HEK293 (cell line): Measurements from ENCODE around the gene CELSR1.

ENCODE experiments used
- CTCF ChIA-PET: fragments of 350-600 bp; formaldehyde crosslinking; extraction: SDS; loops from one replicate; lab custom pipeline; 2021; ENCODE audit warnings: antibody characterized with exemption; lab: Yijun Ruan, JAX
- POLR2A ChIA-PET: fragments of 300-600 bp; formaldehyde crosslinking; extraction: SDS; loops from one replicate; lab custom pipeline; 2020; ENCODE audit warnings: antibody characterized with exemption, inconsistent platforms; lab: Yijun Ruan, JAX
- H3K27ac ChIP-seq: fragments of 200-500 bp; sonication (Bioruptor generic); 2 replicates; pipeline ENCODE4 v1.5.1; 2014; ENCODE audit warnings: low read depth, low read length, control low read depth, inconsistent platforms; ENCODE audit errors: extremely low read depth
- H3K36me3 ChIP-seq, 2 experiments: fragments of 200-500 bp in 1 of 2; sonication (Bioruptor generic) in 1 of 2; 1 replicate in 1 of 2; 2 replicates in 1 of 2; pipeline ENCODE4 v1.5.1; 2014 to 2017; ENCODE audit warnings: inconsistent platforms in 2 of 2, low read length in 2 of 2; ENCODE audit not compliant: control insufficient read depth in 2 of 2, insufficient read depth in 1 of 2
- H3K4me1 ChIP-seq: fragments of 200-500 bp; sonication (Bioruptor generic); 2 replicates; pipeline ENCODE4 v1.5.1; 2014; ENCODE audit warnings: mild to moderate bottlenecking, low read length, inconsistent platforms; ENCODE audit not compliant: control insufficient read depth, insufficient read depth
- H3K4me3 ChIP-seq: 2 replicates; pipeline ENCODE4 v1.5.1; 2011; ENCODE audit warnings: low read depth, mild to moderate bottlenecking, control low read depth, low read length, moderate library complexity
- H3K9me3 ChIP-seq: fragments of 200-500 bp; sonication (Bioruptor generic); 2 replicates; pipeline ENCODE4 v1.5.1; 2014; ENCODE audit warnings: low read depth, low read length, inconsistent platforms; ENCODE audit not compliant: control insufficient read depth, insufficient read depth
- EGR2 ChIP-seq: fragments of 450-650 bp; formaldehyde crosslinking; IDR thresholded peaks from 2 replicates; pipeline ENCODE4 v1.5.1; 2016; ENCODE audit warnings: low read depth, missing biosample characterization, missing genetic modification characterization
- FEZF1 ChIP-seq: fragments of 450-650 bp; formaldehyde crosslinking; IDR thresholded peaks from 2 replicates; pipeline ENCODE4 v1.5.1; 2016; ENCODE audit warnings: missing biosample characterization, missing genetic modification characterization
- GLI4 ChIP-seq: fragments of 450-650 bp; formaldehyde crosslinking; IDR thresholded peaks from 2 replicates; pipeline ENCODE4 v1.5.1; 2016; ENCODE audit warnings: missing biosample characterization, missing genetic modification characterization
- HIC1 ChIP-seq: fragments of 450-650 bp; formaldehyde crosslinking; IDR thresholded peaks from 2 replicates; pipeline ENCODE4 v1.5.1; 2016; ENCODE audit warnings: missing biosample characterization, missing genetic modification characterization
- KLF10 ChIP-seq: fragments of 450-650 bp; IDR thresholded peaks from 2 replicates; pipeline ENCODE4 v1.5.1; 2018; ENCODE audit warnings: missing biosample characterization, mild to moderate bottlenecking, missing genetic modification characterization
- KLF17 ChIP-seq: fragments of 450-650 bp; formaldehyde crosslinking; IDR thresholded peaks from 2 replicates; pipeline ENCODE4 v1.5.1; 2016; ENCODE audit warnings: missing biosample characterization, missing genetic modification characterization
- KLF8 ChIP-seq: fragments of 450-650 bp; formaldehyde crosslinking; IDR thresholded peaks from 2 replicates; pipeline ENCODE4 v1.5.1; 2016; ENCODE audit warnings: missing biosample characterization, missing genetic modification characterization
- MZF1 ChIP-seq: fragments of 450-650 bp; formaldehyde crosslinking; IDR thresholded peaks from 2 replicates; pipeline ENCODE4 v1.5.1; 2017; ENCODE audit warnings: missing biosample characterization, missing genetic modification characterization, borderline replicate concordance
- PATZ1 ChIP-seq: fragments of 450-650 bp; formaldehyde crosslinking; IDR thresholded peaks from 2 replicates; pipeline ENCODE4 v1.5.1; 2016; ENCODE audit warnings: missing biosample characterization, missing genetic modification characterization
- PBX3 ChIP-seq: sonication (generic); formaldehyde crosslinking; IDR thresholded peaks from 2 replicates; pipeline ENCODE4 v1.8.1; 2022; ENCODE audit warnings: mild to moderate bottlenecking, moderate library complexity, missing genetic modification reagents
- SP2 ChIP-seq: fragments of 450-650 bp; formaldehyde crosslinking; IDR thresholded peaks from 2 replicates; pipeline ENCODE4 v1.5.1; 2016; ENCODE audit warnings: missing biosample characterization, missing genetic modification characterization
- YY2 ChIP-seq: fragments of 450-650 bp; formaldehyde crosslinking; IDR thresholded peaks from 2 replicates; pipeline ENCODE4 v1.5.1; 2016; ENCODE audit warnings: missing biosample characterization, missing genetic modification characterization
- ZBTB10 ChIP-seq: fragments of 450-650 bp; formaldehyde crosslinking; IDR thresholded peaks from 2 replicates; pipeline ENCODE4 v1.5.1; 2016; ENCODE audit warnings: missing biosample characterization, missing genetic modification characterization
- ZBTB17 ChIP-seq: fragments of 450-650 bp; formaldehyde crosslinking; IDR thresholded peaks from 2 replicates; pipeline ENCODE4 v1.5.1; 2016; ENCODE audit warnings: missing biosample characterization, missing genetic modification characterization
- ZBTB20 ChIP-seq: fragments of 450-650 bp; formaldehyde crosslinking; IDR thresholded peaks from 2 replicates; pipeline ENCODE4 v1.5.1; 2016; ENCODE audit warnings: missing biosample characterization, missing genetic modification characterization
- ZEB2 ChIP-seq: fragments of 450-650 bp; formaldehyde crosslinking; IDR thresholded peaks from 2 replicates; pipeline ENCODE4 v1.5.1; 2016; ENCODE audit warnings: missing biosample characterization, missing genetic modification characterization
- ZFHX2 ChIP-seq: fragments of 450-650 bp; formaldehyde crosslinking; conservative IDR thresholded peaks from 2 replicates; pipeline ENCODE4 v1.5.1; 2016; ENCODE audit warnings: missing biosample characterization, missing genetic modification characterization
- ZNF140 ChIP-seq: fragments of 450-650 bp; formaldehyde crosslinking; IDR thresholded peaks from 2 replicates; pipeline ENCODE4 v1.5.1; 2016; ENCODE audit warnings: missing biosample characterization, missing genetic modification characterization
- ZNF341 ChIP-seq: fragments of 450-650 bp; formaldehyde crosslinking; IDR thresholded peaks from 2 replicates; pipeline ENCODE4; 2016; ENCODE audit warnings: low read depth, missing biosample characterization, missing genetic modification characterization
- ZNF404 ChIP-seq: fragments of 450-650 bp; formaldehyde crosslinking; IDR thresholded peaks from 2 replicates; pipeline ENCODE4 v1.5.1; 2017; ENCODE audit warnings: missing biosample characterization, missing genetic modification characterization
- ZNF423 ChIP-seq: fragments of 450-650 bp; formaldehyde crosslinking; IDR thresholded peaks from 2 replicates; pipeline ENCODE4 v1.5.1; 2016; ENCODE audit warnings: missing biosample characterization, missing genetic modification characterization
- ZNF548 ChIP-seq: fragments of 450-650 bp; formaldehyde crosslinking; IDR thresholded peaks from 2 replicates; pipeline ENCODE4 v1.5.1; 2016; ENCODE audit warnings: missing biosample characterization, missing genetic modification characterization
- ZNF560 ChIP-seq: fragments of 450-650 bp; formaldehyde crosslinking; IDR thresholded peaks from 2 replicates; pipeline ENCODE4 v1.5.1; 2017; ENCODE audit warnings: missing biosample characterization, missing genetic modification characterization, borderline replicate concordance
- ZNF600 ChIP-seq: fragments of 450-650 bp; formaldehyde crosslinking; IDR thresholded peaks from 2 replicates; pipeline ENCODE4 v1.5.1; 2016; ENCODE audit warnings: missing biosample characterization, missing genetic modification characterization
- ZNF777 ChIP-seq: fragments of 450-650 bp; formaldehyde crosslinking; IDR thresholded peaks from 2 replicates; pipeline ENCODE4 v1.5.1; 2017; ENCODE audit warnings: missing biosample characterization, missing genetic modification characterization, borderline replicate concordance
- ZNF792 ChIP-seq: fragments of 450-650 bp; formaldehyde crosslinking; IDR thresholded peaks from 2 replicates; pipeline ENCODE4 v1.5.1; 2016; ENCODE audit warnings: missing biosample characterization, missing genetic modification characterization

Gene CELSR1

GRCh38 chr22:46537946-46538813 is 760 bp upstream of the CELSR1 start:
- Histone ChIP-seq H3K9me3 (no peaks in the 10 kb centered on the region), H3K4me3 (peak overlapping the region; percentile 40)
- TF ChIP-seq SP2 (tag by site-specific recombination), result peak; percentile 68
- no peak for TF ChIP-seq ZNF548 (tag by site-specific recombination)
- TF ChIP-seq KLF10 (tag by site-specific recombination), result peak; percentile 45; the same call in 1 of the 2 replicates
- no peak for TF ChIP-seq ZNF423 (tag by site-specific recombination)
- TF ChIP-seq ZEB2 (tag by site-specific recombination), result peak; percentile 38; the same call in 1 of the 2 replicates
- TF ChIP-seq YY2 (tag by site-specific recombination), result no peak
- peak; percentile 63; the same call in 1 of the 2 replicates for TF ChIP-seq ZNF341 (tag by site-specific recombination)
- peak; percentile 67; the same call in 1 of the 2 replicates for TF ChIP-seq HIC1 (tag by site-specific recombination)
- TF ChIP-seq PATZ1 (tag by site-specific recombination), result peak; percentile 76
- TF ChIP-seq EGR2 (tag by site-specific recombination), result peak; percentile 85
- peak; percentile 52 for TF ChIP-seq ZNF777
- TF ChIP-seq ZNF600, result peak; percentile 24; the same call in 1 of the 2 replicates
- TF ChIP-seq ZNF560 (tag by site-specific recombination), result no peak
- no peak for TF ChIP-seq ZNF792 (tag by site-specific recombination)
- TF ChIP-seq ZBTB17 (tag by site-specific recombination), result peak; percentile 44; the same call in 1 of the 2 replicates
- peak; percentile 51; the same call in 1 of the 2 replicates for TF ChIP-seq ZBTB20 (tag by site-specific recombination)
- 0 out of 2 replicates have a peak, but pooled peaks have one; percentile 48 for TF ChIP-seq KLF17 (tag by site-specific recombination)
- no peak for TF ChIP-seq GLI4 (tag by site-specific recombination)
- peak; percentile 32; the same call in 1 of the 2 replicates for TF ChIP-seq FEZF1
- TF ChIP-seq MZF1, result peak; percentile 9; the same call in 1 of the 2 replicates
- no peak for TF ChIP-seq ZNF140 (tag by site-specific recombination)
- TF ChIP-seq ZFHX2 (tag by site-specific recombination), result peak; percentile 92
- TF ChIP-seq ZBTB10 (tag by site-specific recombination), result 0 out of 2 replicates have a peak, but pooled peaks have one; percentile 50
- TF ChIP-seq PBX3, result no peak
- no peak for TF ChIP-seq ZNF404 (tag by site-specific recombination)
- peak; percentile 61; the same call in 1 of the 2 replicates for TF ChIP-seq KLF8 (tag by site-specific recombination)

More at GRCh38 chr22:46537946-46538813, 760 bp upstream of the CELSR1 start:
- ChIA-PET POLR2A (interaction anchor here (0.6 to 1.4 kb wide), 5 partner anchors 8 to 525 kb away, joined by 3 to 4 read pairs (median 3); no protein-coding TSS in a partner anchor), CTCF (interaction anchor here (0.7 to 2.1 kb wide), 7 partner anchors 10 to 421 kb away, joined by 3 to 16 read pairs (median 4); no protein-coding TSS in a partner anchor)
- peaks cover 5% of the 10 kb centered on the region for H3K4me1 ChIP-seq
- H3K36me3 ChIP-seq, result peaks cover 0 to 22% of the 10 kb centered on the region in 2 experiments; a peak in 1 of 3 replicates
- peak overlapping the region; percentile 65; the same call in 1 of the 2 replicates for H3K27ac ChIP-seq
